ENCODE data around the gene PCNT.
"Not testable (repeated sequence)": the region's sequence is repeated elsewhere in the genome, so short reads cannot be mapped to it uniquely, and the experiment has no call there.

The PCNT gene

DNA sequence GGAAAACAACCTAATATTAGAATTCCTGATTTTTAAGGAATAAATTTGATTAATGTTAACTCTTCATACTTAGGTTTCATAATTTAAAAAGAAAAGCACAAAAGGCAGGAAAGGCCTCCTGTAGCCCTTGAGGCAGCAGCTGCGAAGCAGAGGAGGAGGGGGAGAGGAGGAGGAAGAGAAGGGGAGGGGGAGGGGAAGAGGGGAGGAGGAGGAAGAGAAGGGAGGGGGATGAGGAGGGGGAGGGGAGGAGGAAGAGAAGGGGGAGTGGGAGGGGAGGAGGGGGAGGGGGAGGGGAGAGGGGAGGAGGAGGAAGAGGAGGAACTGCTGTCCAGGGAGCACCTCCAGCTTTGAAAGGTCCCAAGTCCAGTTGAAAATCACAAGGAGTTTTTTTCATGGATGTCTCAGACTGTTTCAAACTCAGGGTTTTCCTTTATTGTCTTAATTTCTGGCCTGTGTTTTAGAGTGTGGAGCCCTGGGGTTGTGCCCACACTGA lies 99.6 kb downstream of the PCNT start:
- peak overlapping the region; percentile 90 for H3K27ac Mint-ChIP-seq
- H3K4me1 Mint-ChIP-seq = peaks cover 28% of the 10 kb centered on the region
- DNase-seq (ENCODE audit: low spot score in 2 of 2) (no peak), ATAC-seq (no peak)
- peaks cover 59% of the 10 kb centered on the region for H3K36me3 Mint-ChIP-seq
- no peaks in the 10 kb centered on the region for H3K9me3 Mint-ChIP-seq
- H3K4me3 Mint-ChIP-seq = peak overlapping the region; percentile 70

DNA sequence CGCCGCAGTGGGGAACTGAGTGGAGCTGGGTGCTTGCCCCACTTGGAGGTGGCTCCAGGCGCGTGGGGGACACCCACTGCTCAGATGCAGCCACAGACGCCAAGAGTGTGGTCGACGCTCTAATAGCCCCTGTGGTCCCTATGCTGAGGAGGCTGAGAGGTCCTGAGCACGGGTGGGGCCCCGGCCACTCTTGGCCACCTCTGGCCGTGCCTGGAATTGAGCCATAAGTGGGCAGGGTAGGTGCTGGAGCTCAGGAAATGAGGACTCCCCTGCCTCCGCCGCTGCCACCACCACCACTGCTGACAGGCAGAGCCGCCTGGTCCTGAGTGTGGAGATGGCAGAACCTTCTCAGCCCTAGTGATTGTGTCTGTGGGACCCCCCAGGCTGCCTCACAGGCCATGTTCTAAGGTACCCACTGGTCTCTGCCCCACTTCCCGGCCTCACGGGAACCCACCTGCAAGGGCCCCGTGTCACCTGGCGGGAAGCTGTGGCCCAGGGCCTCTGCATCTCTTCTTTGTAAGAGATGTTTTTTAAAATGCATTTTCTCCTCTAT lies 100.2 kb downstream of the PCNT start:
- peak overlapping the region; percentile 90 for H3K27ac Mint-ChIP-seq
- H3K4me3 Mint-ChIP-seq = peak overlapping the region; percentile 70

DNA sequence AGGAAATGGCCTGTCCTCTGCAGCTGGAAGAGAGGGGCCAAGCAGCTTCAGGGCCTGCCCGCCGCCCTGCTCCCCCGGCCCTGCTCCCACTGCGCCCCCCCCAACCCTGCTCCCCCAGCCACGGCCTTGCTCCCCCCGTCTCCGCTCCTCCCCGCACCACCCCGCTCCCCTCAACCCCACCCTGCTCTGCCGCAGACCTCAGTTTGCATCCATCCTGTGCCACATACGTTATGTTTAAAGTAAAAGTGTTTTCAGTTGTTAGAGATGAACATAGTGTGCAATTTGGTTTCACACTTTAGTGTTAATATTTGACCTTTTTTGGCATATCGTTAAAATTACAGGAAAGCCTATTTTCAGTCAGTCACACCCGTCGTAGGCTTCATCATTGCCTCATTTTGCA lies 100.7 kb downstream of the PCNT start:
- Mint-ChIP-seq H3K4me1 (peaks cover 28% of the 10 kb centered on the region), H3K4me3 (peak overlapping the region; percentile 70), H3K9me3 (no peaks in the 10 kb centered on the region), H3K36me3 (peaks cover 49% of the 10 kb centered on the region), H3K27ac (peak overlapping the region; percentile 90)
- DNase-seq (ENCODE audit: low spot score in 2 of 2) (no peak), ATAC-seq (peak; percentile 52)

More for the DNA sequence above, 100.2 kb downstream of the PCNT start:
- H3K9me3 Mint-ChIP-seq = no peaks in the 10 kb centered on the region
- DNase-seq (ENCODE audit: low spot score in 2 of 2) (peak; percentile 14 to 70), ATAC-seq (peak; percentile 57)
- peaks cover 28% of the 10 kb centered on the region for H3K4me1 Mint-ChIP-seq
- peaks cover 54% of the 10 kb centered on the region for H3K36me3 Mint-ChIP-seq

DNA sequence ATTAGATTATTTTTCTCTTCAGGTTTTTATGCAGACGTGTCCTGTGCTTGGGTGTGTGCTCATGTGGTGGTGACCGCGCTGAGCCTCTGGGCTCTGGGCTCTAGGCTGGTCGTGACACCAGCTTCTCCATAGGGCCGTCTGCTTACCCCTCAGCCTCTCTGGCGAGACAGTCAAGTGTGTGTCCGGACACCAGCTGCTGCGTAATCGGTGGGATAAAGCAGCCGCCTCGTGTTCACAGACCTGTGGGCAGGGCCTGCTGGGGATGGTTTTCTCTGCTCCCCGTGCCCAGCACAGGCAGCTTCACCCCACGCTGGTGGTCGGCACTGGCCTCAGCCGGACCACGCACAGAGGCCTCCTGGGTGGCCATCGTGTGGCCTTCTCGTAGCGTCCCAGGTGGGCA lies 101.1 kb downstream of the PCNT start:
- peak overlapping the region; percentile 90 for H3K27ac Mint-ChIP-seq
- ATAC-seq = peak; percentile 43
- H3K4me3 Mint-ChIP-seq = peak overlapping the region; percentile 70

DNA sequence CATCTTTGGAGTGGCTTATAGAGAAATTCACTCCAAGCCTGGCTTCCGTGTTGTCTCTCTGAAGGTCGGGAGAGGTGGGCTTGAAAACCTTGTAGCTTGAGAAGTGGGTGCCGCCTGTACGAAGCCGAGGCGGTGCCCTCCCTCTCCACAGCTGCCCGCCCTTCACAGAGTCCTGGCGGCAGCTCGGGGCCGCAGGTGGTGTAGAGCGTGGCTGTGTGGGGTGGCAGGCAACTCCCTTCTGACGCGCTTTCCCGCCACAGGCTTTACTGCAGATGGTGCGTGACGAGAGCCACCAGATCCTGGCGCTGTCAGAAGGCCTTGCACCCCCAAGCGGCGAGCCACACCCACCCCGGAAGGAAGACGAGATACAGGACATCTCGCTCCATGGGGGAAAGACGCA lies 101.6 kb downstream of the PCNT start:
- peaks cover 23% of the 10 kb centered on the region for H3K4me1 Mint-ChIP-seq
- peaks cover 49% of the 10 kb centered on the region for H3K36me3 Mint-ChIP-seq
- peak; percentile 90 for ATAC-seq
- H3K4me3 Mint-ChIP-seq = peak overlapping the region; percentile 70
- H3K9me3 Mint-ChIP-seq = no peaks in the 10 kb centered on the region
- peak overlapping the region; percentile 90 for H3K27ac Mint-ChIP-seq
- DNase-seq (ENCODE audit: low spot score in 2 of 2) = peak; percentile 49 to 75

More for the DNA sequence above, 101.1 kb downstream of the PCNT start:
- H3K36me3 Mint-ChIP-seq = peaks cover 49% of the 10 kb centered on the region
- H3K4me1 Mint-ChIP-seq = peaks cover 26% of the 10 kb centered on the region
- H3K9me3 Mint-ChIP-seq = no peaks in the 10 kb centered on the region
- peak; percentile 10 to 60 for DNase-seq (ENCODE audit: low spot score in 2 of 2)

- peak overlapping the region; percentile 90 for H3K27ac Mint-ChIP-seq
- peak overlapping the region; percentile 70 for H3K4me3 Mint-ChIP-seq
- peaks cover 49% of the 10 kb centered on the region for H3K36me3 Mint-ChIP-seq
These were observed 102.5 kb downstream of the PCNT start for GRCh38 chr21:46426313-46427046.

GRCh38 chr21:46427516-46427915 lies 103.6 kb downstream of the PCNT start:
- no peak for ATAC-seq

More at GRCh38 chr21:46426313-46427046, 102.5 kb downstream of the PCNT start:
- Mint-ChIP-seq H3K4me1 (peaks cover 23% of the 10 kb centered on the region), H3K9me3 (no peaks in the 10 kb centered on the region)
- no peak for ATAC-seq
- DNase-seq (ENCODE audit: low spot score in 2 of 2) = no peak

GRCh38 chr21:46428286-46428685 lies 104.3 kb downstream of the PCNT start:
- Mint-ChIP-seq H3K4me3 (no peak overlapping the region), H3K36me3 (peaks cover 57% of the 10 kb centered on the region)

More at GRCh38 chr21:46427516-46427915, 103.6 kb downstream of the PCNT start:
- peaks cover 55% of the 10 kb centered on the region for H3K36me3 Mint-ChIP-seq
- H3K4me1 Mint-ChIP-seq = peaks cover 30% of the 10 kb centered on the region
- H3K9me3 Mint-ChIP-seq = no peaks in the 10 kb centered on the region
- peak overlapping the region; percentile 45 for H3K27ac Mint-ChIP-seq
- no peak for DNase-seq (ENCODE audit: low spot score in 2 of 2)
- no peak overlapping the region for H3K4me3 Mint-ChIP-seq

GRCh38 chr21:46428987-46429710 lies 105.2 kb downstream of the PCNT start:
- no peak for ATAC-seq
- H3K4me1 Mint-ChIP-seq = peaks cover 24% of the 10 kb centered on the region

More at GRCh38 chr21:46428286-46428685, 104.3 kb downstream of the PCNT start:
- ATAC-seq (no peak), DNase-seq (ENCODE audit: low spot score in 2 of 2) (no peak)
- no peaks in the 10 kb centered on the region for H3K9me3 Mint-ChIP-seq
- no peak overlapping the region for H3K27ac Mint-ChIP-seq
- H3K4me1 Mint-ChIP-seq = peaks cover 30% of the 10 kb centered on the region

GRCh38 chr21:46429754-46430681 lies 106.1 kb downstream of the PCNT start:
- Mint-ChIP-seq H3K9me3 (no peaks in the 10 kb centered on the region), H3K4me3 (no peak overlapping the region), H3K36me3 (peaks cover 66% of the 10 kb centered on the region), H3K27ac (peak overlapping the region; percentile 45), H3K4me1 (peaks cover 15% of the 10 kb centered on the region)
- ATAC-seq = no peak
- DNase-seq (ENCODE audit: low spot score in 2 of 2) = no peak

More at GRCh38 chr21:46428987-46429710, 105.2 kb downstream of the PCNT start:
- no peak for DNase-seq (ENCODE audit: low spot score in 2 of 2)
- H3K36me3 Mint-ChIP-seq = peaks cover 63% of the 10 kb centered on the region
- H3K4me3 Mint-ChIP-seq = no peak overlapping the region
- no peaks in the 10 kb centered on the region for H3K9me3 Mint-ChIP-seq
- H3K27ac Mint-ChIP-seq = no peak overlapping the region

GRCh38 chr21:46431448-46431847 lies 107.5 kb downstream of the PCNT start:
- Mint-ChIP-seq H3K4me3 (peak overlapping the region; percentile 15), H3K36me3 (peaks cover 68% of the 10 kb centered on the region), H3K9me3 (no peaks in the 10 kb centered on the region), H3K27ac (no peak overlapping the region), H3K4me1 (peaks cover 7% of the 10 kb centered on the region)
- DNase-seq (ENCODE audit: low spot score in 2 of 2) (no peak), ATAC-seq (no peak)

DNA sequence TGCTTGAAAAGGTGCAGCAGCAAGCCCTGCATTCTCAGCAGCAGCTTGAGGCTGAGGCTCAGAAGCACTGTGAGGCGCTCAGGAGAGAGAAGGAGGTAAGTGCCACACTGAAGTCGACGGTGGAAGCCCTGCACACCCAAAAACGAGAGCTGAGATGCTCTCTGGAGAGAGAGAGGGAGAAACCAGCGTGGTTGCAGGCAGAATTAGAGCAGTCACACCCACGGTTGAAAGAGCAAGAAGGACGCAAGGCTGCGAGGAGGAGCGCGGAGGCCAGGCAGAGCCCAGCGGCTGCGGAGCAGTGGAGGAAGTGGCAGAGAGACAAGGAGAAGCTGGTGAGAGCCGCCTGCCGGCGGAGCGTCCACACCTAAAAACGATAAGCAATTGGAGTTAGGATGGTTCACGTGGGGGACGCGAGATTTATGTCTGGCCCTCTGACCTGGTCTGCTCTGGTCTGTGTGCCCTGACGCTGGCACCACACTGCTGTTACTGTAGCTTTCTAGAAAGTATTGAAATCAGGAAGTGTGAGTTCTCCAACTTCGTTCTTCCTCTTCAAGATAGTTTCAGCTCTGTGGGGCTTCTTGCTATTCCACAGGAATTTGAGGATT lies 108.0 kb downstream of the PCNT start:
- H3K4me3 Mint-ChIP-seq = peak overlapping the region; percentile 15
- no peak overlapping the region for H3K27ac Mint-ChIP-seq
- H3K9me3 Mint-ChIP-seq = no peaks in the 10 kb centered on the region

GRCh38 chr21:46433116-46433515 lies 109.2 kb downstream of the PCNT start:
- not testable (repeated sequence) for ATAC-seq; H3K27ac Mint-ChIP-seq; H3K4me3 Mint-ChIP-seq; DNase-seq (ENCODE audit: low spot score in 2 of 2); H3K9me3 Mint-ChIP-seq
- Mint-ChIP-seq H3K36me3 (peaks cover 75% of the 10 kb centered on the region), H3K4me1 (peaks cover 13% of the 10 kb centered on the region)

More for the DNA sequence above, 108.0 kb downstream of the PCNT start:
- Mint-ChIP-seq H3K36me3 (peaks cover 74% of the 10 kb centered on the region), H3K4me1 (peaks cover 8% of the 10 kb centered on the region)
- ATAC-seq = peak; percentile 61
- no peak for DNase-seq (ENCODE audit: low spot score in 2 of 2)

GRCh38 chr21:46434322-46434958 lies 110.5 kb downstream of the PCNT start:
- no peaks in the 10 kb centered on the region for H3K9me3 Mint-ChIP-seq

More at GRCh38 chr21:46434322-46434958, 110.5 kb downstream of the PCNT start:
- ATAC-seq (no peak), DNase-seq (ENCODE audit: low spot score in 2 of 2) (no peak)
- Mint-ChIP-seq H3K4me3 (no peak overlapping the region), H3K27ac (peak overlapping the region; percentile 48), H3K36me3 (peaks cover 88% of the 10 kb centered on the region), H3K4me1 (peaks cover 13% of the 10 kb centered on the region)

All from stimulated activated effector memory CD8-positive, alpha-beta T cell treated with anti-CD3 and anti-CD28 coated beads, Interleukin-12 subunit alpha, Interleukin-12 subunit beta, amount 100 ng/mL, for 72 hours (primary cell).